ENCODE measurements around the gene ZNF746.
"Not testable (repeated sequence)": the region's sequence is repeated elsewhere in the genome, so short reads cannot be mapped to it uniquely, and the experiment has no call there.

The ZNF746 gene

DNA sequence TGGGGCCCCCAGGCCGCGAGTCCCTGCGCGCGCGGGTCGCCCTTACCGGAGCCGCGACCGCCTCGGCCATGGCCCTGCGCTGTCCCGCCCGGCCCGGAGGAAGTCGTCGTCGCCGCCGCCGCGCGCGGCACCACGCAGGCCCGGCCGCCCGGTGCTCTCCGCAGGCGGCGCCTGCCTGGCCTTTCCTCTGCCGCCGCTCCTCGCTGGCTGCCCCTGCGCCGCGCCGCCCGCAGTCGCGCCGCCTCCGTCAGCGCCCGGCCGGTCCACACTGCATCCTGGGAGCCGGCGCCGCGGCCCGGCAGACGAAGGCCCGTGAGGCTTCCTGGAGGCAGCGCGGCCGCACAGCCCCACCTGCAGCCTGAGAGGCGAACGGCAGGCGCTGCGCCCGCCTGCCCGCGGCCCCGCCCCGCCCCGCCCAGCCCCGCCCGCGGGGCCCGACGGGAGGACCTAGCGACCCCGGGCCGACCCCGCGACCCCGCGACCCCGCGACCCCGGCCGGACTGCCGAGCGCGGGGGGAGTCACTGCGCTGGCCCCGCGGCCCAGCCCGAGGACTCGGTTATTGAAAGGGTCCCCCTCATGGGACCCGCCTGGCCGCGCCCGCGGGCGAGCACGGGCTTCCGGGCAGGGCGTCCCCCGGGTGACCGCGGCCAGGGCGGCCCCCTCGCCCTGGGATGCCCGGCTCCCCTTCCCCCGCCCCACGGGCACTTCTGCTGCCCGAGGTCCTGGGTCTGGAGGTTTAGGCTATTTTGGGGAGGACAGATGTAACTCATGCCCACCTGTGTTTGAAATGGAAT, at the start of gene ZNF746:
Gene ZNF746 (minus strand): TSS at position 343 of the 795 bp plus-strand sequence. CDS start 273 bp downstream, at position 70.
- peak; percentile 70 to 78 for DNase-seq

DNA sequence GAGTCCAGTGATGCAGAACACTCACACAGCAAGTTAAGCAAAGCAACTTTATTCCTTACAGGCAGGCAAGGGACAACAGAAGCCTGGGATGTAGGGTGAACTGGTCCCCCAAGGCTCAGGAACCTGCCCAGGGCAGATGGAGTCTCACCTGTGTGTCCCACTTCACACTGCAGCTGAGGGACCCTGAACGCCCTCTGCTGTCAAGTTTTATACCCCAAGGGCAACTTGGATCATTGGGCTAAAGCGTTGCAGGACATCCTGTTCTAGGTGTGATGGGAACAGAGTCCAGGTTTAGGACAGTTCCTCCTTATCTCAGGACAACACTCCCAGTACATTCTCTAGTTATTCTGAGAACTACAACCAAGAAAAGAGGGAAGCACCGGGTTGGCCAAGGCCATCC, 49.5 kb upstream of the ZNF746 start:
- DNase-seq, result no peak

DNA sequence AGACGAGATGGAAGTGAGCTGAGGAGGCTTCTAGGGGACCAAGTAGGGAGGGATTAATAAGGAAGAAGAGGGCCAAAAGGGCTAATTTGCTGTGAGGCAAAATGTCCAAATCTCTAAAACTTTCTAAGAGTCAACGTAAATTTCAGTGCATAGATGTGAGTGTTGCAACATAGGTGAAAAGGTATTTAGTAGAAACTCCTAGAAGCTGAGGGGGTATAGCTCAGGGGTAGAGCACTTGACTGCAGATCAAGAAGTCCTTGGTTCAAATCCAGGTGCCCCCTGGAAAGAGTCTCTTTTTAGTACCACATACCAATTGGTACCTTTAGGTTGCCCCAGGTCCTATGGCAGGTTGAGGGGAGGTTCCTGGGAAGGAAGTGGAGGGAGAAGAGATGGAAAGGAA, 48.7 kb upstream of the ZNF746 start:
- DNase-seq, result no peak

DNA sequence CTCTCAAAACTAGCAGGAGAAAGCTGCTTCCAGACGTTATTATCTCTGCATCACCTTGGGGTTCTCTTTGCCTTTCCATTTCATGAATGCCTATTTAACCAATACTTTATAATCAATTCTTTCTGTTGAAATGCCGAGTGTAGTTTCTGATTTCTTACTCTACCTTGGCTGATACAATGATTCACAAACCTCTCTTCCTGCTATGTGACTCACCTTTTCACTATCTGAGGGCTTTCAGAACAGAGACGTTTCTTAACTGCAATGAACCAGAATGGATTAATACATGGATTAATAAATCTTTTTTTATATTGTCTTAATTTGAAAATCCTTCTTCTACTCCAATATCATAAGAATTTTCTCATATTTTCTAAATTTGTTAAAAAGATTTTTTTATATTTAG, 46.4 kb upstream of the ZNF746 start:
- no peak for DNase-seq

DNA sequence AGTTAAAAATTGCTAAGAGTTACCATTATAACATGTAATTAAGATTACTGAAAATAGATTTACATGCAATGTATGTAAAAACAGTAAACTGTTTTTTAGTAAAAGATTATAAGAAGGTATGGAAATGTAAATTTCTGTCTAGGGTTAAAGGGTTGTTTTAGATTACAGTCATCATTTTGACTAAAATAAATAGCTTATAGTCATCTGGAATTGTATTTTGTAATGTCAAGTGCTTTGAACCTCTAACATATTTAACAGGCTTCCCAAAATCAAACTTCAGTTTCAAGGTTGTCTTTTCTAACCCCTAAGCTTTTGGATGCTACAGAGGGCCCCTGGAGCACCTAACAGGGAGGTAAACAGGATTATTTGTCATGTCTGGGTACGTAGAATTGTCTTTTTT, 35.0 kb upstream of the ZNF746 start:
- no peak for DNase-seq

DNA sequence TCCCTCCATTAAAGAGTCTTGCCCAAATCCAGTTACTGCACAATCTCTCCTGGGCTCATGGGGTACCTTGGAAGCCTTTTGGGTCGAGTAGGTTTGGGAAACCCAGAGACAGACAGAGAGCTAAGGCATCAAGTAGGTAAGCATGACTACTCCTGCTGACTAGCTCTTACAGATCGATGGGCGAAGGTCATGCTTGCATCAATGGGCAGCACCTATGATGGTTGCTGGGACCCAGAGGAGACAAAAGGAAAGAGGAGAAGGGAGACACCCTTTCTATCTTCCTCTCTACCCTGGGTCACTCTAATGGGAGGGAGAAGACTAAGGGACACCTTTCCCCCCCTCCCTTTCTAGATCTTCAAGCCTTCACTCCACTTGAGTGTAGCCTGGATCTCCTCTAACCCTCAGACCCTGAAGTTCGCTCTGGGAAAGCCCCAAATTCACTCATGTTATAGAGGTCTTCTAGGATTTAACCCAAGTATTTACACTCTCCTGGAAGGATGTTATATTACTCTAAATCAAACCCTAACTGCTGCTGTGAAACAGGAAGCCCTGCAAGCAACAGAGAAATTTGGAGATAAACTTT, 31.6 kb upstream of the ZNF746 start:
- DNase-seq, result no peak

DNA sequence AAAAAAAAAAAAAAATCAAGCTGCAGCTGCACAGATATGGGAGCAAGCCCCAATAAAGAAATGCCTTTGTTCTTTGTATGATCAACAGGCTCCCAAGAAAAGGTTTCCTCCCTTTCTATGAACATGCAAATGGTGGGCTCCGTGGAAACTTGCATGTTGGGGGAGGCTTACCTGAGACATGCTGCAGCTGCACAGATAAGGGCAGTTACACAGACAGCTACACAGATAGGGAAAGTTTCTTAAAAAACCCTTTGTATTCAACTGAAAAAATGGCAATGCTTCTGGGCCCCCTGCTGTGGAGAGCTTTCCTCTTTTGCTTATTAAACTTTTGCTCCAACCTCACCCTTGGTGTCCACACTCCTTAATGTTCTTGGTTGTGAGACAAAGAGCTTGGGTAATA, 29.8 kb upstream of the ZNF746 start:
- DNase-seq, result no peak

DNA sequence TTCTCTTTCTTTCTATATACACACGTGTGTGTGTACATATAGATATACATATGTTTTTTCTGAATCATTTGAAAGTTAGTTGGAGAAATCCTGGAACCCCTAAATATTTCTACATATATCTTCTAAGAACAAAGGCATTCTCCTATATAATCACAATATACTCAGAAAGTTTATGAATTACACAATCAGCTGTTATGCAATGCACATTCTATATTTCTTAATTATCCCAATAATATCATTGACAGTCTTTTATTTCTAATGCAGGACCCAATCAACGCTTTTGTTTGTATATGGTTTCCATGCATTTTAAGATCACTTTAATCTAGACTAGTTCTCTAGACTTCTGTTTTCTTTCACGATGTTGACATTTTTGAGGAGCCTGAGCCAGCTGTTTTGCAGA, 27.7 kb upstream of the ZNF746 start:
- no peak for DNase-seq

DNA sequence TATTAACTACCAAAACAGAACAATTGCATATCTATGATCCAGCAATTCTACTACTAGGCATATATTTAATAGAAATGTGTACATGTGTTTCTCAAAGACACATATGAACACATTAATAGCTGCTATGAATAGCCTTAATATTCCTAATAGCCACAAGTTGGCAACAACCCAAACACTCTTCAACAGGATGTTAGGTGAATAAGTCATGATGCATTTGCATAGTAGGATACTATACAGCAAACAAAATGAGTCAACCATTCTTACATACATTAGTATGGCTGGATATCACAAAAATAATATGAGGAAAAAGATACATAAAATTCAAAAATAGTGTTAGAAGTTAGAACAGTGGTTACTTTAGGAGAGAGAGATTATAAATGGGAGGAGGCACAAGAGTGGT, 26.8 kb upstream of the ZNF746 start:
- no peak for DNase-seq

DNA sequence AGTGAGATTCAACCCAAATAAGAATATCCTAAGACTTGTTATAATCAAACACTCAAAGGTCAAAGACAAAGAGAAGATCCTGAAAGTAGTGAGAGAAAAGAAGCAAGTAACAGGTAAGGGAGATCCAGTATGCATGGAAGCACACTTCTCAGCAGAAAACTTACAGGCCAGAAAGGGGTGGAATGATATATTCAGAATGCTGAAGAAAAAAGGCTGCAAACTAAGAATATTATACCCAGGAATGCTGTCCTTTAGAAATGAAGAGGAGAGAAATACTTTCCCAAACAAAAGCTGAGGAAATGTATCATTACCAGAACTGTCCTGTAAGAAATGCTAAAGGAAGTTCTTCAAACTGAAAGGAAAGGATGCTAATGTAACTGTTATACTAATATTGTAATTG, 12.6 kb upstream of the ZNF746 start:
- DNase-seq, result no peak

DNA sequence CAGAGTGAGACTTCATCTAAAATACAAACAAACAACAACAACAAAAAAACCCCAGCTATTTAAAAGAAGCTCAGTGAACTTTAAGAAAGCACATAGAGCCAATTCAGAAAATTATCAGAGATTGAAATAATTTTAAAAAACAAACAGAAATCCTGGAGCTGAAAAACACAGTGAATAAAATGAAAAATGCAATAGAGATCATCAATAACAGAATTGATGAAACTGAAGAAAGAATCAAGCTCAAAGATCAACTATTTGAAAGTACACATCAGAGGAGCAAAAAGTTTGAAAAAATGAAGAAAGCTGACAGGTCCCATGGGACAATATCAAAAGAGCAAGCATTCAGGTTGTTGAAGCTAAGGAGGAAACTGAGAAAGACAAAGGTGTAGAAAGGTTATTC, 12.2 kb upstream of the ZNF746 start:
- no peak for DNase-seq

DNA sequence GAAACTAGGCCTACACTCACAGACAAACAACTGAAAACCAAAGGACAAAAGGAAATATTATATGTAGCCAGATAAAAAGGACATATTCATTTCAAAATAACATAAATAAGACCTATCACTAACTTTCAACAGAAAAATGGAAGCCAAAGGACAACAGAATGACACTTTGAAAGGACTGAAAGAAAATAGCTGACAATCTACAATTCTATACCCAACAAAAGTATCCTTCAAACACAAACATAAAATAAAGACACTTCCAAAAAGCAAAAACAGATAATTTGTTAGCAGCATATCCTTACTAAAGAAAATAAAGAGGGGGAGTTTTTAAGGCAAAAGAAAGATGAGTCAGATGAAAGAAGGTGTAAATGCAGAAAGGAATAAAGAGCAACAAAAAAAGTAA, 7.9 kb upstream of the ZNF746 start:
- DNase-seq, result no peak

DNA sequence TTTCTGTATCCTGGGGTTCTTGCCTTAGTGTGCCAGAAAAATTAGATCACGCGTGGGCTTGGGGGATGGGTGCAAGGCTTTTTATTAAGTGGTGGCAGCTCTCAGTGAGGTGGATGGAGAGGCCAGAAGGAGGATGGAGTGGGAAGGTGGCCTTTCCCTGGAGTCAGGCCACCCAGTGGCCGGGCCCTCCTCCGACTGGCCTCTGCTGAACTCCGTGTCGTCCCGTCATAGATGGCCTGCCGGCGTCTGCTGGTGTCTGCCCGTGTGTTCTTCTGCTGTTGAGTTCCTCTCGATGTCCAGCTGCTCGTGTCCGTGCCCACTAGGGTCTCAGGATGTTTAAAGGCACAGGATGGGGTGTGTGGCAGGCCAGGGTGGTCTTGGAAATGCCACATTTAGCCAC, 4.0 kb upstream of the ZNF746 start:
- no peak for DNase-seq

DNA sequence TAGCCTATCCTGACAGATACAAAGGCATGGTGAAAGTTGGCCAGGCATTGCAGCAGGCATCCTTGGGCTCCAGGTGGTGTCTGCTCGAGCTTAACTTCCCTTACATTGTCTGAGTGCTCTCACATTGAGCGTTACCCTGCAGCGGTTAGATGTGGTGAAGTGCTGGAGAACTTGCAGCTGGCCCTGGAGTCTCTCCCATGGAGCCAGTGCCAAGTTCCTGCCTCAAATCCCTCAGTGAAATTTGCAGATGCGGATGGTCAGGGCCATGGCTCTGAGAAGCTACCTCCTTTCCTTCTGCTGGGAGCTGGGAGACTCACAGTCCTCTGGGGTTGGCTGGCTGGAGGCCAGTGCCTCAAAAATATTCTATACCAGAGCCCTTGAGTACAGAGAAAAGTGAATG, 3.3 kb upstream of the ZNF746 start:
- DNase-seq, result no peak

DNA sequence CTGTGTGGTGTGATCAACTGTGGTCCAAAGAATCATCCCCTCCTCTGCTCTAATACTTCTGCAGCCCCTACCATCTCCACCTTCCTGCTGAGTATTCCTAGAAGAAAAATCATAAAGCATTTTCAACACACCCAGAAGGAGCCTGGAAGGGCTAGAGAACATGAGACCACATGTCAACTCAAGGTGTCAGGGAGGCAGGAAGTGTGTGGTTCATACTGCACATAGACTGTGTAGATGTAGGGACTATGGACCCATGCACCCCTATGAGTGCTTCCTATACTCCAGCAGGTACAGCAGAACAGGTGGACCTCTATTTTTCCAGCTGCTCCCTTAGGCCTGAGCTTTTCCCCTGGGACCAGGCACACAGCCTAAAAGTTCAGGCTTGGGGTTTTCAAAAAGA, 2.6 kb upstream of the ZNF746 start:
- DNase-seq, result no peak

DNA sequence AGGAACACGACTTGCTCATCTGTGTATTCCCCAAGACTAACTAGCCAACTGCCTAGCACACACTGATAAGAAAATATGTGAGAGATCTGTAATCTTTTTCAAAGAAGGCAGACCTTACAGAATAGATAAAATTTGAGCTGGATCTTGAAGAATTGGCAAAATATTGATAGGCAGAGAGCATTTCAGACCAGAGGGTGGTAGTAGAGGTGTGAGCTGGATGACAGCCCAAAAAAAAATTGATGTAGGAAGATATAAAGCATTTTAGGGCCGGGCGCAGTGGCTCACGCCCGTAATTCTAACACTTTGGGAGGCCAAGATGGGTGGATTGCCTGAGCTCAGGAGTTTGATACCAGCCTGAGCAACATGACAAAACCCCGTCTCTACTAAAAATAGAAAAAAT, 1.2 kb upstream of the ZNF746 start:
- DNase-seq, result no peak

DNA sequence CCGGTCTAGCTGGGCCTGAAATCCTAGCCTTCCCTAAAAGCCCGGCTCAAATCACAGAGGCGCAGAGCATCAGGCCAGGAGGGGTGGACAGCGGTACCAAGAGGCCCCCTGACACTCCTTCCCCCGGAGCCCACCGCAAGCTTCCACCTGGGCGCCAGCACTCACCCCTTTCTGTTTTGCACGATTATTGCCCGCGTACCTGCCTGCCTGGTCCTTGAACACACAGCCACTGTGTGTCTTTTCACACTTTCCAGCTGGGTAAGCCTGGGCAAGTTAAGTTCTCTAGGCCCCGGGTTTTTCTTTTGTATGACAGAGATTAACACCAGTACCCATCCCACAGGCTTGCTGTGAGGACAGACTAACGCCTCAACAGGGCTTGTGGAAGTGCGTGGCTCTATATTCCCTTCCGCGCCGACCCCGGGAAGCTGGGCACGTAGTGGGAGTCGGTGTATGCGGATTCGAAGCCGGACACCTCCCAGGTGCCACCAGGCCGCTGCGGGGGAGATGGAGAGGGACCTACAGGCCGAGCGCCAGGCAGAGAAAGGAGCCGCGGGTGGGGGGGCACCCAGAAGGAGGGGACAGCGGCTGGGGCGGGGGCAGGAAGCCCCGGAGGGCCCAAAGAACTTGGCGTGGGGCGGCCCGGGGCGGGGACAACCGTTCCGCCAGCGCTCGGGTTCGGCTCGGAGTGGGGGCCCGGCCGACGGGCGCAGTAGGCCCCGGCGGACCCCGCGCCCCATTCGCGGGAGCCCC, 792 bp downstream of the ZNF746 start:
- DNase-seq, result peak; percentile 47 to 57

DNA sequence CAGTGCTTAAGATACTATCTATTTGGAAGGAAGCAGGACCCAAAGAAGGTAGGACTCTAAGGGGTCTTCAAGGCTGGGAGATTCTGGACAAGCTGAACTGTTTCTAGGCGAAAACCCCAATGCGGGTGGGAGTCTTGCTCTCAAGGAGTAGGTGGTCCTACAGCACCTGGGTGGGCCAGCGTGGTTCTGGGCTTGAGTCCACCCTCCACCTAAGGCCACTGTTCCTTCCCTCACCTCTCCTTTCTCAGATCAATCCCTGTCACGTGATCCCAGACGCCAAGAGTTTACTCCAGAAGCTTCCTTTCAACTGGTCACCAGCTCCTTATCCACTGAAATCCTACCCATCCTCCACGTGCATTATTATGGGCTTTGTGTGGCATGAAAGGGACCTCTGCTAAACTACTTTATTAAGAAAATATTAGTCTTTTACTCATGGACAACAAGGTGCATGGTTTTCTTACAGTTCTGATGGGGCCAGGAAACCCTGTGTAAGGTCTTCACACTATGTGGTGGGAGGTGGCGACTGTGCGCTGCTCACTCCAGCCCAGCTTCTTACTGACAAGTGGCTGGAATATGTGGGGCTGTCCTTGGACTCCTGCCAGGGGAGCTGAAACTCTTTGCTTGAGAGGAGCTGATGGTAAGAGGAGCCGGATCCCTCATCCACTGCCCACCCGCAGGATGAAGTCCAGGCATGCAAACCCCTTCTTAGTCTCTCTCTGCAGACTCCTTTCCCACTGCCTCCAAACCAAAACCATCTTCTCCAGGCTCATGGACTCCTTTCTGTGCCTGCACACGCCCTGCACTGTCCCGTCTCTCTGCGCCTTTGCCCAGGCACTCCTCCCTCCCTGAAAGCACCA, 1.6 kb downstream of the ZNF746 start:
- no peak for DNase-seq

DNA sequence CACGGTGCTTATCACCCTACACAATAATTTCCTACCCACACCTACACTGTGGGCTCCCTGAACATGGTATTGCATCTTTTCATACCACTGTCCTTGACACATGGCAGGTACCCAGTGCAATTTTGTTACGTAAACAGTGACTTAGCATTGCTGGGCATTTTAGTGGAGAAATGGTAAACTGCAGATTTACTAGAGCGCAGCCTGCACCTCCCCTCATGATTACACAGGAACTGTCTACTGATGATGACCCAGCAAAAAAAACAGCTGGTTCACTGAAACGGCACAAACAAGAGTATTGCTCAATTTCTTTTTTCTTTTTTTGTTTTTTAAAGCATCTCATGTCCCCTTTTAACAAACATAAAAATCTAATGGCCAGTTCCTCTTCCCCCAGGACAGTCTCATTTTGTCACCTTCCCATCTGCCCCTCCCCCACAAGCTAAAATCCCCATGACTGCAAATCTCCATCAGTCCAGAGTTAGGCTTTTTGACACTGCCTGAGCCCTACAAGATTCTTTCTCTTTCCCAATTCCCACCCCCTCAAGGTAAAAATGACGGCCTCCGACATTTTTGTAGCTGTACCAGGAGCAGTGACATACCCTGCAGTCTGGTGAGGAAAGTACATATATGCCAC, 2.8 kb downstream of the ZNF746 start:
- no peak for DNase-seq

DNA sequence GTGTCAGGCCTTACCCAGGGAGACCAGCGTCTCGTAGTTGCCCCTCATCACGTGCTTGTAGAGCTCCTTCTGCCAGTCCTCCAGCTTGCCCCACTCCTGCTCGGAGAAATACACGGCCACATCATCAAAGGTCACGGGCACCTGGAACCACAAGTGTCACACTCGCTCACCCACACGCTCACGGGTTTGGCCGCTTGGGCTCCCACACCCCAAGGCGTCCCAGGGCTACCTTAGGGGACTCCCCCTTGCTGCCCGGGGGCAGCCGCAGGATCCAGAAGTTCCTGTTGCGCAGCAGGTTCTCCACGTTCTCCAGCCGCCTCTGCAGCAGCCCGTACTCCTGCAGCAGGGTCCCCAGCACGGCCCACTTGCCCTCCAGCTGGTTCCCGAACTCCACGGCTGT, 3.6 kb downstream of the ZNF746 start:
- not testable (repeated sequence) for DNase-seq

DNA sequence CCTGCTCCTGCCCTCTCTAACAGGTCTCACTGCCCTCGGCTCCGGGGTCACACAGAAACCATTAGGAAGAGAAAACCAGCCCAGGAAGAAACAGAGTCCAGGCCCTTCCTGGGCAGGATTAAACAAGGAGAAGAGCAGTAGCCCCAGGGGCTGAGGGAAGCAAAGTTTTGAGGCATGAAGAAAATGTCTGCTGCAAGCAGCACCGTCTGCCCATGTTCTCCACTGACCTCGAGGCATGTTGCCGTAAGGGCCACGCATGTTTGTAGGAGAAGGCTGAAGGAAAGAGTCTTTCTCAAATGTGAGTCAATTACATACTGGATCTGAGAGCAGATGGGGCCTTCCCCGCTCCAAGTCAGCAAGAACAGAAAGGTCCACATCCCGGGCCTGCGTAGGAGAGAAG, 4.2 kb downstream of the ZNF746 start:
- no peak for DNase-seq

DNA sequence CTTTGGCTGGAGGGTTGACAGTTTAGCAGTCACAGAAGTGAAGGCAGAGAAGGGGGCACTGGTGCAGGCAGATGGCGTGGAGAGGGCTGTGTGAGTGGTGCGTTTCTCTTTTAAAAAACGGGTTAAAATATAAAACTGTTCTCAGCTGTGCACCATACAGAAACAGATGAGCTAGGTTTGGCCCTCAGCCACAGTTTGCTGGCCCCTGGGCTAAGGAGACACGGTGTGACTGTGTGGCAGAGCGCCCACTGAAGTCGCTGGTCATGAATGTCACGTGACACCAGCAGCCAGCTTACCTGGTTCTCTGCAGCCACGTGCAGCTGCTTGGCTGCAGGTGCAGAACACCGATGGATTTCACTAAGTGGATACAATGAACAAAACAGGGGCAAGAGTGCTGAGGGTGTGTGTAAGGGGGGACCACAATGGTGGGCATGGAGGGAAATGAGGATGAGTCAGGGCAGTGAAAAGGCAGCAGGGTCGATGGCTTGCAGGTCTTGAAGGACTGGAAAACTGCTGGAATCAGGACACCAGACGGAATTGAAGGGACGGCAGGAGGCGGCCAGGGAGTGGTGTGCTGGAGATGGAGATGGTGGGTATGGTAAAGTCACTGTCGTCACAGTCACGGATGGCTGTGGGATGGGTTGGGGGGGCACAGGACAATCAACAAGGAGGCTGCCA, 7.4 kb downstream of the ZNF746 start:
- DNase-seq, result no peak
